Activated CD8-positive, alpha-beta memory T cell treated with anti-CD3 and anti-CD28 coated beads, Interleukin-2, amount 50 U/mL, for 24 hours (primary cell): Measurements from ENCODE around the gene LTO1.

Source experiments
- DNase-seq: peaks from one replicate; pipeline ENCODE4 v3.0.0-alpha.2; 2020; ENCODE audit errors: extremely low read depth

Gene LTO1, protein sequence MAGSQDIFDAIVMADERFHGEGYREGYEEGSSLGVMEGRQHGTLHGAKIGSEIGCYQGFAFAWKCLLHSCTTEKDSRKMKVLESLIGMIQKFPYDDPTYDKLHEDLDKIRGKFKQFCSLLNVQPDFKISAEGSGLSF

DNA sequence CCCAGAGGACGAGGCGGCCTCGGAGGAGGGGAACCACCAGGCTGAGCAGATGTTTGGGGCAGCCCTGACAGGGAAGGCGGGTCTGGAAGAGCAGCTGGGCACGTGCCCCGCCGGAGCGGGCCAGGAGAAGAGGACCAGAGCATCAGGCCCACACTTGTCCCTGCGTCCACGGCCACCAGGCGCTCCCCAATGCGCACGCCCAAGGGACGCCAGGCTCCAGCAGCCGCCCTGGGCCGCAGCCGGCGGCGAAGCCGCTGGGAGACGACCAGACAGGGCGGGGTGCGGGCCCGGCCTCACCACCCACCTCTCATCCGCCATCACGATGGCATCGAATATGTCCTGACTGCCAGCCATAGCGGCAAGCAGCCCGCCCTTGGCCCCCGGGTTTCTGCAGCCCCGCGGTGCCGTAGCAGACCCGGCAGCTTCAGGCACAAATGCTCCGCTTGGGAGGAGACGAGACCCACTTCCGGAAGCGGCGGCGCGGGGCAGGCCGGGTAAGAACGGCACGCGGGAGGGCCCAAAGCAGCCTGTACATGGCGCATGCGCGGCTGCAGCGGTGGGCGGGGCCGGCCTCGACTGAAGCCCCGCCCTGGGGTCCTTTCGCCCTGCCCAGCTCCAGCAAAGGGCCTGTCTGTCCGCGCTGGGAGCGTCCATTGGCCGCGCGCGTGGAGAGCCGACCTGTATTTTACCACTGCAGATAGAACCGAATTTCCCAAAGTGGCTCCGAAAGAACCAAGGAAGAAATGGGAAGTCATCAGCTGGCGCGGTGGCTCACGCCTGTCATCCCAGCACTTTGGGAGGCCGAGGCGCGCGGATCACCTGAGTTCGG is at the start of gene LTO1:
Gene LTO1, minus strand, starts transcription at position 468 of the 829 bp plus-strand sequence. Its CDS starts 114 bp downstream, at position 354.
- DNase-seq, result peak; percentile 85

DNA sequence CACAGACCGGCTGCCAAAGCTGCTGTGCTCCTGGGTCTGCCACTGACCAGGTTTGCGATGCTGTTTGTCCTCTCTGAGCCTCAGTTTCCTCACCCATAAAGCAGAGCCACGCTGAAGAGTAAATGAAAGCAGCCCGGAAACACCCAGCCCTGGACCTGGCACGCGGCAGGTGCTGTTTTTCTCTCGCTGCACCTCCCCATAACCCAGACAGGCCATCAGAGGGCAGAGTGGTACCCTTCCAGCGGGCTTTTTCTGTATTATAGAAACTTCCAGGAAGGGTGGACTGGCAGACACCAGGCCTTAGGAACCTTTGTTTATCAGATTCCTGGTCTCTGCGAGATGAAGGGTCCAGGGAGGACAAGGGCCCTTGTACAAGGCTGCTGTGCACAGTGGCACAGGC is 46.6 kb upstream of the LTO1 start:
- DNase-seq, result no peak

DNA sequence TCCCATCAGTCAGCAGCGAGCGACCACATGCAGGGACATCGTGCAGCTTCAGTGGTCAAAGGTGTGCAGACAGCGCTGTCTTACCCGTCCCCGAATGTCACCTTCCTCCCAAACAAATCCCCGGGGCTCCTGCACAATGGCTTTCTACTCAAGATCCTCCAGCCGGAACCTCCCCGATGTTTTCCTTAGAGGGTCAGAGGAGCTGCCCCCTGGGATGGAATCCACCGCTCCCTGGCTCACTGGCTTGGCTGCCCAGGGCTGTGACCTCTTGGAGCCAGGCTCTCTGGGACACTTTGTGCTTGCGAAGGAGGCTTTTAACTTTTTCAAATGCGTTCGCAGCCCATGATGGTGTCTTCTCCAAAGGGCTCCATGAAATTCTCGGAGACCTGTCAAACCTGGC is 46.0 kb upstream of the LTO1 start:
- no peak for DNase-seq

DNA sequence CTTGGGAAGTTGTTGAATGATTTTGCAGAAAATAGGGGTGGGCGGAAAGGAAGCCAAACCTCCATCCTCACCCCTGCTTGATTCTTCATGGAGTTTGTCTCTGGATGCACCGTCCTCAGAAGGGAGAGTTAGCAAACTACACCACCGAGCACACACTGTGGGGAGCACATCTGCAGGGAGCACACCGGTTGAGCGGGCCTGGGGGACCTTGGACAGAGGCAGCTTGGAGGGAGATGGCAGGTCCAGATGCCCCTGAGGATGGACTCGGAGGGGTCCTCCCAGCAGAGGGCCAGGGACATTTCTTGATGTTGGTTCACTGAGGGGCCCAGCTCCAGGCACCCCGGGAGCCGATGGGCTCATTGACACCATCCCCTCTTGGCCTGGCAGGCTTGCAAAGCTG is 43.8 kb upstream of the LTO1 start:
- DNase-seq, result no peak

DNA sequence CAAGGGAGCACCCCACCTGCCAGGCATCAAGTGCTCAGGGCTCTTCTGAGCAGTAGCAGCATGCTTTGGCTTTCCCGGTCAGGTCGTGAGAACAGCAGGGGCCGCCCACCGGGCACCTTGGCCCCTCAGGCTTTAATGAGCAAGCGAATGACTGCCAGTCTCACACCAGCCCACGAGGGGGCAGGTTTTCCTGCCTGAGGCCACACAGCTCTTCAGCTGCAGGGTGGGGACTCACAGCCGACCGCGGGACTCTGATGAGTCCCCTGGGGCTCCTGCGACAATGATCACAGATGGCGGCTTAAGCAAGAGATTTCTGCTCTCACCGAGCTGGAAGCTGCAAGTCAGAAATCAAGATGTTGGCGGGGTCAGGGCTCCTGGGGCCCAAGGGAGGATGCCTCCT is 43.0 kb upstream of the LTO1 start:
- no peak for DNase-seq

DNA sequence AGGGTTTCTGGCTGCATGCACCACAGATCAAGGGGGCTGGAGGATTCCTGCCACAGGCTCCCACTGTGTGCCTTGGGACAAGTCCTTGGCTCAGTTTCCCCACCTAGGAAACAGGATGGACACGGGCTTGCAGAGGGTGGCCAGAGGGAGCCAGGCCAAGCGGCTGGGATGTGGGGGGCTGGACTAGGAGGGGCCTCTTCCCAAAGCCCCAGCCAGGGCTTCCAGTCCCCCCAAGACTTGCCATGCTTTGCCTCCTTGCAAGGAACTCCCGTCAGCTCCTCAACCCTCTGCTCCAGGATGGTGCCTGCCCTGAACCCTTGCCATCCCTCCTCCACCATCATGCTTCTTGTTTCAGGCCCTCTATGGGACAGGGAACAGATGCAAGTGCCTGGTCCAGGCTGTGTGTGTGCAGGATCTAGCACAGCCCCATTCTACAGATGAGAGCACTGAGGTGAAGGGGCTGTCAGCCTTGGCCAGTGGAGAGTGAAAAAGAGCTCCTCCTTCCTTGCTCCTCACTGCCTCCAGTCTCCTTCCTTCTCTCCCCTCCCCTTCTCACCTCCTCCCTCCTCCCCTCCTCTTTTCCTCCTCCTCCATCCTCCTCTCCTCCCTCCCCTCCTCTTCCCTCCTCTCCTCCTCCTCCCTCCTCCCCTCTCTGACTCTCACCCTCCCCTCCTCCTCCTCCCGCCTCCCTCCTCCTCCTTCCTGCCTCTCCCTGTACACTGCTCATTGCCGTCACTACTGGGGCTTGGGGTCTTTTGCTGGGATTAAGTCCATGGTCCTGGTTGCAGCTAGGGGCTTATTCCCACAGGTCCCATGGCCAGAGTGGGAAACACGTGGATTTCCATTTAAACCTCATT is 42.0 kb upstream of the LTO1 start:
- DNase-seq, result no peak

DNA sequence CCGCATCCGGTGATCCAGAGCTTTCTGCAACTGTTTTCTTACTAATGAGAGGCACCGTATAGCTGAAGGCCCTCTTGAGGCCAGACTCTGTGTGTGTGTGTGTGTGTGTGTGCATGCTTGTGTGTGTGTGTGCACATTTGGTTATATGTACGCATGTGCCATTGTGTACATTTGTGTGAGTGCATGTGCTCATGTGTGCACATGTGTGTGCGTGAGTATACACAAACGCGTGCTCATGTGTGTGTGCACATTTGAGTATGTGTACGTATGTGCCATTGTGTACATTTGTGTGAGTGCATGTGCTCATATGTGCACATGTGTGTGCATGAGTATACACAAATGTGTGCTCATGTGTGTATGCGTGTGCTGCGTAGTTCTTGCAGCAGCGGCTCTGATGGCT is 40.9 kb upstream of the LTO1 start:
- no peak for DNase-seq

DNA sequence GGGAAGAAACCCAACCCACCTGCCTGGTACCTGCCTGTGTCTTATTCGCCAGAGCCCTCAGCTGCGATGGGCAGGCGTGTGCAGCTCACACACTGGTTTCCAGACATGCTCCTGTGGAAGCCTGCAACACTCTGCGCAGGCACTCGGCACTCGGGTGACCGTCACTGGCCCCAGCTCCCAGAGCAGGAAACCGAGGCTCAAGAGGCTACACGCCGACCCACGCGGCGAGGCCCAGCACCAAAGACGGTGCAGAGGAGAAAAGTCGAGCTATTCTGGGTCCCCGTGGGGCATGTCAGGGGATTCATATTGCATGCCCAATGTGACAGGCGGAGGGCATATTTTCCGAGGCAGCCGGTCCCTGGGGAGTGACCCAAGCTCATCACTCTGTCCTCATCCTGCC is 40.3 kb upstream of the LTO1 start:
- DNase-seq, result no peak

DNA sequence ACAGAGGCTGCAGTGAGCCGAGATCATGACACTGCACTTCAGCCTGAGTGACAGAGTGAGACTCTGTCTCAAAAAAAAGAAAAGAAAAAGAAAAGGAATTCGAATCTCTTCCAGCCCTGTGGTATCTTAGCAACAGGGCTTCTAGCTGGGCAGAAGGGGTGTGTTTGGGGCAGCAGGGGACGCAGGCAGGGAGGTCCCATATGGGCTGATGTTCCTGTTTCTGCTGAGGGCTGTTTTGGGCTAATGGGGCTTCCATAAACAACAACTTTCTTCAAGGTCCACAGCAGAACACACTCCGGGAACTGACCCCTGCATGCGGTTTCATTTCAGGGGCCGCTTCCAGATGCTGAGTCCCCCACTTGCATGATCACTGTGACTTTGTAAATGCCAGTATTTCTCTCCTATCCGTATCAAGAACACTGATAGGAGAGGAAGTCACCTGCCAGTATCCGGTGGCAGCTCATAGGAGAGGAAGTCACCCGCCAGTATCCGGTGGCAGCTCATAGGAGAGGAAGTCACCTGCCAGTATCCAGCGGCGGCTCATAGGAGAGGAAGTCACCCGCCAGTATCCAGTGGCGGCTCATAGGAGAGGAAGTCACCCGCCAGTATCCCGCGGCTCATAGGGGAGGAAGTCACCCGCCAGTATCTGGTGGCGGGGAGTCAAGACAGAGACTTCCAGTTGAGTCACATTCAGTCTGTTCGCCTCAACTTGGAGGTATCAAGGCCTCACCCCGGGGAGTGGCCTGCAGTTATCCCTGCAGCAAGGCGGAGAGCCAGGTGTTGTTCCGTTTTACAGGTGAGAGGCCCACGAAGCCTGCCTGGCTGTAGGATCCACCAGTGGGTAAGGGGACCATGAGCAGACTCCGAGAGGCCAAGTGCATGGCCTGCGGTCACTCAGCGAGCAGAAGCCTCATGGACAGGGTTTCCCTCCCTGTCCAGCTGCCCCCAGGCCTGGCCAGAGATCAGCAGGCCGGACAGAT is 37.0 kb upstream of the LTO1 start:
- peak; percentile 1 for DNase-seq

DNA sequence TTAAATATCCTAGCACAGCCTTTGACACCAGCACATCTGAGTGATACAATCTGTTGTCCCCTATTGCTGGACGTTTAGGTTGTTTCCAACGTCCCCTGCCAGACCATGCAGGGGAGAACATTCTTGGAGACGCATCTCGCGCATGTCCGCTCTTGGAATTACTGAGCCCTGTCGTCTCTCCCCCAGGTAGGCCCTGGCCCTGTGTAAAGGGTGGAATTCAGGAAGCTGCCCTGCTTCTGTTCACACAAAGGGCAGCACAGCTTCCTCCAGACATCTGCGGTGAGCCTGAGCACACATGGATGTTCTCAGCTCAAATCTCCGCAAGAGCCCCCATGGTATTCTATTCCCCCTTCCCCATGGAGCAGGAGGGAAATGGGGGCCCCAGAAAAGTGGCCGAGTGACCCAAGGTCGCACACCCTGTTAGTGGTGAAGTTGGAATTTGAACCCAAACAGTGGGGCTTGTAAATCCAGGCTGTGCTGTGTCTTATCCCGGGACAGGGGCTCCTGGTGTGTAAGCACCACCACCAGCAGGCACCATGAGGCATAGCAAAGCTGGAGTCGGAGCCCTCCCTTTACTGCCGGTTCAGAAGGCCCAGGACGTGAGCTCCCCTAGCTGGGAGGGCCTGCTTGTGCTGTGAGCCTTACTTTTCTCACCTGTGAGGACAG is 33.7 kb upstream of the LTO1 start:
- no peak for DNase-seq

DNA sequence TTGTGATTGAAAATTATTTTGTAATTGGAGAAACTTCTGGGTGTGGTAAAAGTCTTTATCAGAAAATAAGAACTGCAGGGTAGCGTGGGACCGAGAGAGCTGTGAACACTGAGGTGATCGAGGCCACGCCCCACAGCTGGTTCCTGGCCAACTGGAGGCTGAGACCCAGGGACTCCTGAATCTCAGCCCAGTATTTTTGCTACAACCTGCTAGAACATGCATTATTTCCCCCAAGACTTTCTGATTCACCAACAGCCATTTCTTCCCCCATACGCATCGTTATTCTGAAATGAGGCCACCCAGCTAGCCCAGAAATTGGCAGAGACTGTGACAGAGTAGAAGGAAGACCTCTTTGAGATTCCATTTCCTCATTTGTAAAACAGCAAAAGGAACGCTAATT is 32.0 kb upstream of the LTO1 start:
- DNase-seq, result no peak

DNA sequence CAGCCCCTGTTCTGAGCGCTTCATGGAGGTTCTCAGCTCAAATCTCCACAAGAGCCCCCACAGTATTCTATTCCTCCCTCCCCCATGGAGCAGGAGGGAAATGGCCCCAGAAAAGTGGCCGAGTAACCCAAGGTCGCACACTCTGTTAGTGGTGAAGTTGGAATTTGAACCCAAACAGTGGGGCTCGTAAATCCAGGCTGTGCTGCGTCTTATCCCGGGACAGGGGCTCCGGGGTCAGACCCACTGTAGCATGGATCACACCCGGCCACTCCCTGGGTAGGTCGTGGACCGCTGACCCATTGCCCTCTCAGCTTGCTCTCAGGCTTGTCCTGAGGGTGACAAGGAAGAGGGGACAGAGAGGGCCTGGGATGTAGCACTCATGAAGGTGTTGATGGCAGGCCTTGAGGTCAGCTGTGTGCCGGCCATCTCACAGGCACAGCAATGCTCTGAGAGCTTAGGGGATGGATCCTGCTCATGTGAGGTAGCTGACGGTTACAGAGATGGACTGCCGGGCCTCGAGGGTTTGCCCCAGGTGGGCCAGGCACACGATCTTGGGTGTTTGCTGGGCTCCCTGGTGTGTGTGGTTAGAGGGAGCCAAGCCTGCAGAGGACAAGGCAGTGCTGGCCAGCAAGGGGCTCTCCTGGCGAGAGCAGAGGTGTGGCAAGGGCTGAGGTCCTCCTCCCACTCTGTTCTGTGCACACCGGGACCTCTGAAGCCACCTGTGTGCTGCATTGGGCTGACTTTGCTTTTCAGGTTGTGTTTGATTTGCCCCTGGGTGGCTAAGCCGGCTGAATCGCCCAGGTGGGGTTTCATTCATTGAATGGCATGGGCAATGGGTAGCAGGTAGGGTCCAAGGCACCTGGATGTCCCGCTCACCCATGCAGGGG is 31.0 kb upstream of the LTO1 start:
- no peak for DNase-seq

DNA sequence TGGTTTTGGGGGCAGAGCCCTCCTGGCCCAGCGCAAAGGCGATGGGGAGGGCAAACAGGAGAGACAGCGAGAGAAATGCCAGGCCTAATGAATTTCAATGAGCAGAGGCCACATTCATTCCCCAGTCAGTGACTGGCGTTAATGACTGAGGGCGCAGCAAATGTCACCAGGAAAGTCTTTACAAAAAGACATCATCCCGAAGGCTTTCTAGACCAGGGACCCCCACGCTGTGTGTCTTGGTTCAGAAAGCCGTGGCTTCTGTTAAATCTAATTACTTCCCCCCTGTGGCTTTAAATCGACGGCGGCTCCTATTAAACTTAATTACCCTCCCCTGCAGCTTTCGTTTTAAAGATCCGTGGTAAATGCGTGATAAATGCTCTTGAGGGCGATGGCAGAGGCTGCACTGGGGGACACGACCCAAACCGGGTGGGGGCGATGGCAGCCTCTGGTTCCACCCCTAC is 30.2 kb upstream of the LTO1 start:
- no peak for DNase-seq

DNA sequence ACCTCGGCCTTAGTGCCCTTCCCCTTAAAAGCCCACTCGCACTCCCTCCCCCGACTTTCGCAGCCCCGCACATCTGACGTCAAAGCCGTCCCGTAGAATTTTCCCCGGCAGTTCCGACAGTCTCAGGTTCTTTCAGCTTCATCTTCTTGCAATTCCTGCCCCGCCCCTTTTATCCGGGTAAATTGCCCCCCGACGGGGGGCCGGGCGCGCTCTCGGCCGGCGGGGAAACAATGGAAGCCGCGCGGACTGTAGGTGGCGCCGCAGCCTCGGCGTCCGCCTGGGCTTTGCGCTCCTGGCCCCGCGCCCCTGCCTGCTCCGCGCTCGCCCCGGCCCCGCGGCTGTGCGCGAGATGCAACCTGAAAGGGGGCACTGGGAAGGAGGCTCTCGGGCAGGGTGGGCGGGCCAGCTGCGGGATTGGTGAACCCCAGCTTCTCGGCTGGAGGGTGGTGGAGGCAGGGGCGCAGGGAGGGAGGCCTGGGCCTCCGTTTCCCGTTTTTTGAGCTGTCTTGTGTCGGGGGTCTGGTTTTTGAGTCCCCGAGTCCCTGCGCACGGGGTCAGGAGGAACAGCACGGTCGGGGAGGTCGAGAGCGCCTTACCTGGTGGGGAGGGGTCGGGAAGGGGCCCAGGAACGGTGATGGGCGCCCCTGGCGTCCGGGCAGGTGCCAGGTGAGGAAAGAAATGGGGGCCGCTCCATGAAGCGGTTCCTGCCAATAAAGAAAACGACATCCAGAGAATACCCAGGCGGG is 29.5 kb upstream of the LTO1 start:
- no peak for DNase-seq

DNA sequence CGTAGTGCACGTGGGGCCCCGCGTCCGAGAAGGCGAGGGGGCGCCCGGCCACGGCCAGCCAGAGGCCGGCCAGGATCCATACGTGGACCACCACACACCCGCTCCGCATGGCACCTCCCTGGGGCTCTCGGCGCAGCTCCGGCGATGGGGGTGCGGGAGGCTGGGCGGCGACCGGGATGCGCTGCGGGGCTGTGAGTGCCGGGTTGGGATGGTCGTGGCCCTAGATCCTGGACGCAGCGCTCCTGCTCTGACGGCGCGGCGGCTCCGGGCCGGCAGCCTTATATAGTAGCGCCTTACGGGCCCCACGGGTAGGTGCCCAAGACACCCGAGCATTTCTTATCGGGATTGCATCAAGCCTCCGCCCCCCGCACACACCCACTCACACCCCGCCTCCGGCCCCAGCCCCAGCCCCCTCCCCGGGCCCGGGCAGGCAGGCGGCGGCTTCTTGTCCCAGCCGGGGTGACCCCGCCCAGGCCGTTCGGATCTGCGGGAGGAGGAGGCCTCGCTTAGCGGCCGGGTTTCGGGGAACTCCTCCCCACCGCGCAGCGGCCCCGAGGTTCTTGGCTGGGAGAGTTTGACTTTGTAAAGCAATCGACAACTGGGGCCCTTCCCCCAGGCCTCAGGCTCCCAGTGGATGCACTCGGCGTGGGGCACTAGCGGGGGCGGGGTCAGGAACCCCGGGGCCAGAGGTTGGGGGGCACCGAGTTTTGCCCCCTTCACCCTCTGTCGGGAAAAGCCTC is 28.8 kb upstream of the LTO1 start, which contains the start of gene FGF19:
Gene FGF19, minus strand, starts transcription at position 255 of the 740 bp plus-strand sequence. Its CDS starts 146 bp downstream, at position 109.
- DNase-seq, result no peak

DNA sequence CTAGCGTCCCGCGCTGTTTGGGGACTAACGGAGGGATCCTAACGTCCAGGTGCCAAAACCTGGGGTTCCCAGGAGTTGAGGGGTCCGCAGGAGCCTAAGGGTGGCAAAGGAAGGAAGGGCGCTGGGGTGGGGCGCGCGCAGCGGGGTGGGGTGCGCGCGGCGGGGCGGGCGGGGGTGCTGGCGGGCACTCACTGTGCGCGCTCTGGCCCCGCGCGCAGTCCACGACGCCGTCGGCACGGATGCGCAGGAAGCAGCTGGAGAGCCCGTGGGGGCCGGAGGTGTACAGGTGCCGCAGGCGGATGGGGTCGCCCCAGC is 28.3 kb upstream of the LTO1 start:
- no peak for DNase-seq

DNA sequence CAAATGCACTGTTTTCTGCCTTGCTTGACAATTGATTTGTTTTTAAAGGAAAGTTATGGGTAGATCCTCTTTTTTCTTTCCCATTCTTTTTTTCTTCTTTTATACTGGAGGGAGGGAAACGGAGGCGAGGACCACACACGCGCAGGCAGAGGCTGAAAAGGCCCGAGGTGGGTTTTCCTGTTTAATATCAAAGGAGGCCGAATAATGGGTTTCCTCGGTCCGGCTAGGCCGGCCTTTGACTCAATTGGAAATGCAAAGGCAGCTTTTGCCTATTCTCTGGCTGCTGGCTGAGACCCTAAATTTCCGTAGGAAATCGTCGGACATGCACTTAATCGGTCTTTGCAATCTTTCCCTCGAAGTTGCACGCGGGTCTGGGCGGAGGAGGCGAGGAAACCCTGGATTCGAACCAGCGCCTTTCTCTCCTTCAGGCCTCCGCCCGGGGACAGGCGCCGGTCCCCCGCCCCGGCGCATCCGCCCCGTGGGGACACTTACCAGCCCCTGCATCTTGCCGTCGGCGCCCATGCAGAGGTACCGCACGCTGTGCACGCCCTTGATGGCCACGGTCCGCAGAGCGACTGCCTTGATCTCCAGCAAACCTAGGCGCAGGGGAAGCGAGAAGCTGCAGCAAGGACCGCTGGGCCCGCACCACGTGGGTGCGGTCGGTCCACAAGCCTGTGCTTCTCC is 27.8 kb upstream of the LTO1 start:
- no peak for DNase-seq

DNA sequence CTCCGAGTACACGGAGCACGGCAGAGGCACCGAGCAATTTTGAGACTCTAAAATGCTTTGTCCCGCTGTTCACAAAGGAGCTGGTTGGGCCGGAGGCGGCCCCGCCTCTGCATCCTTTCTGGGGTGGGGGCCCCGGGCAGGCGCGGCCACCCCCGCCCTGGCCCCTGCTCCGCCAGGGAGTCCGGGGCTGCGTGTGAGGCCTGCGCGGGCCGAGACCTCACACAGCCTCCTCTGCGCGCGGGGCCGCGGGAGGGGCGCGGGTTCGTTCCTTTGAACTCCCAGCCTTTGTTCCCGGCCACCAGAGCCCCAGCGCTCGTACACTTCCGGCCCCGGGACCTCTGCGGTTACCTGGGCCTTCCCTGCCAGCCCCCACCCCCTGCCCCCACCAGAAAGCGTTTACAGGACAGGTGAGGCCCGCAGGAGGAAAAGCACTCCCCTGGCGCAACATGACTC is 27.1 kb upstream of the LTO1 start:
- DNase-seq, result no peak
